Dedifferentiated amniotic fluid mesenchymal stem cell (primary cell): ENCODE results near the gene LYRM7.
"Not testable (repeated sequence)": the region's sequence is repeated elsewhere in the genome, so short reads cannot be mapped to it uniquely, and the experiment has no call there.

Source experiments
- DNase-seq: peaks from one replicate; pipeline ENCODE4 v3.0.0-alpha.2; 2016; ENCODE audit errors: extremely low spot score

The LYRM7 gene

DNA sequence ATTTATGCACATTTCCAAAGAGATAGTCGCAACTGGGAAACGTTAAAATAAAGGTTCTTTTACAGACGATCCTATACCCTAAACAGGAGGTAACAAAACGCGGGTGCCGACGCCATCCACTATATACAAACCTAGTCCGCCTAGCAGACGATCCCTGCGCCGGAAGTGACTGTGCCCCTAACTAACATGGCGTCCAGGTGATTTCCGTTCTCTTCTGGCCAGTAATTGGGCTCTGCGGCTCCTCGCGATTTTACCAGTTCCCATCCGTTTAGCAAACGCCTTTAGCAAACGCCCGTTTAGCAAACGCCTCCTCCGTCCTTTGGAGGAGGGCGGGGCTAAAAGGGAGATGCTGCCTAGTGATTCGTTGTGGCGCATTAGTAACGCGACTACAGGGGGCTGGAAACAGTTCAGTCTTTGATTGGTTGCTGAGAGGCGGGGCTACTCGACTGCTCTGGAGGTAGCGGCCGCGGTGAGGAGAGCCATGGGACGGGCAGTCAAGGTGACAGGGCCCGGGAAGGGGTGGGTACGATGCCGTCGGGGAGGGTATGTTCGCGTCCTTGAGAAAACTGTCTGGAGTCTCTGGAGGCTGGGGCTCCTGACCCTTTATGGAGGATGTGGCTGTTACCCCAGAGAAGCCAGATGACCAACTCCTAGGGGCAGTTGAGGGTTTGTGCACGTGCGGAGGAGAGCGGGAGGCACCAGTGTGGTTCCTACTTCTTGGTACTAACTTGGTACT lies at the start of gene LYRM7:
Gene LYRM7, plus strand, starts transcription at position 405 of the 736 bp plus-strand sequence. Its CDS starts 77 bp downstream, at position 482.
- peak; percentile 100 for DNase-seq

DNA sequence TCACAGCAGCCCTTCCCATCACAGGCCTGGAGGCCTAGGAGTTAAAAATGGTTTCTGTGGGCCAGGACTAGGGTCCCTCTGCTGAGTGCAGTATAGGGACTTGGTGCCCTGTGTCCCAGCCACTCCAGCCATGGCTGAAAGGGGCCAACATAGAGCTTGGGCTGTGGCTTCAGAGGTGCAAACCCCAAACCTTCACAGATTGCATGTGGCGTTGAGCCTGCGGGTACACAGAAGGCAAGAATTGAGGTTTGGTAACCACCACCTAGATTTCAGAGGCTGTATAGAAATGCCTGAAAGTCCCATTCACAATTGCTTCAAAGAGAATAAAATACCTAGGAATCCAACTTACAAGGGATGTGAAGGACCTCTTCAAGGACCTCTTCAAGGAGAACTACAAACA lies 43.5 kb upstream of the LYRM7 start:
- not testable (repeated sequence) for DNase-seq

DNA sequence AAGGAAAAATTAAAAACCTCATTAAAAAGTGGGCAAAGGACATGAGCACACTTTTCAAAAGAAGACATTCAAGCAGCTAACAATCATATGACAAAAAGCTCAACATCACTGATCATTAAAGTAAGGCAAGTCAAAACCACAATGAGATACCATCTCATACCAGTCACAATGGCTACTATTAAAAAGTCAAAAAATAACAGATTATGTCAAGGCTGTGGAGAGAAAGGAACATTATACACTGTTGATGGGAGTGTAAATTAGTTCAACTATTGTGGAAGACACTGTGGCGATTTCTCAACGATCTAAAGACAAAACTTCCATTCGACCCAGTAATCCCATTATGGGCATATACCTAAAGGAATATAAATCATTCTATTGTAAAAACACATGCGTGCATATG lies 41.4 kb upstream of the LYRM7 start:
- DNase-seq: no peak

DNA sequence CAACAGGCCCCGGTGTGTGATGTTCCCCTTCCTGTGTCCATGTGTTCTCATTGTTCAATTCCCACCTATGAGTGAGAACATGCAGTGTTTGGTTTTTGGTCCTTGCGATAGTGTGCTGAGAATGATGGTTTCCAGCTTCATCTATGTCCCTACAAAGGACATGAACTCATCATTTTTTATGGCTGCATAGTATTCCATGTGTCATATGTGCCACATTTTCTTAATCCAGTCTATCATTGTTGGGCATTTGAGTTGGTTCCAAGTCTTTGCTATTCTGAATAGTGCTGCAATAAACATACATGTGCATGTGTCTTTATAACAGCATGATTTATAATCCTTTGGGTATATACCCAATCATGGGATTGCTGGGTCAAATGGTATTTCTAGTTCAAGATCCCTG lies 37.7 kb upstream of the LYRM7 start:
- not testable (repeated sequence) for DNase-seq

DNA sequence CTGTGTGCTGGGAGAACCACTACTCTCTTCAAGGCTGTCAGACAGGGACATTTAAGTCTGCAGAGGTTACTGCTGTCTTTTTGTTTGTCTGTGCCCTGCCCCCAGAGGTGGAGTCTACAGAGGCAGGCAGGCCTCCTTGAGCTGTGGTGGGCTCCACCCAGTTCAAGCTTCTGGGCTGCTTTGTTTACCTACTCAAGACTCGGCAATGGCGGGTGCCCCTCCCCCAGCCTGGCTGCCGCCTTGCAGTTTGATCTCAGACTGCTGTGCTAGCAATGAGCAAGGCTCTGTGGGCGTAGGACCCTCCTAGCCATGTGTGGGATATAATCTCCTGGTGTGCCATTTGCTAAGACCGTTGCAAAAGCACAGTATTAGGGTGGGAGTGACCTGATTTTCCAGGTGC lies 32.3 kb upstream of the LYRM7 start:
- DNase-seq: not testable (repeated sequence)

DNA sequence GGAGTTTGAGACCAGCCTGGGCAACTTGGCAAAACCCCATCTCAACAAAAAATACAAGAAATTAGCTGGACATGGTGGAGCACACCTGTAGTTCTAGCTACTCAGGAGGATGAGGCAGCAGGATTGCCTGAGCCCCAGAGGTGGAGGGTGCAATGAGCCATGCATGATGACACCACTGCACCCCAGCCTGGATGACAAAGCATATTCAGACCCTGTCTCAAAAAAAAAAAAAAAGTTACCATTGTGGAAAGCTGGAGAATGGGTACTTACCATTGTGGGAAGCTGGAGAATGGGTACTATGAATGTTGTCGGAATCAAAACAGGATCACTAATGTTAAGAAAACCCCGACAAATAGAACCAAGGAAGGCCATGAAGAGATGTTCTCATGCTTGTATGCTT lies 31.4 kb upstream of the LYRM7 start:
- no peak for DNase-seq

DNA sequence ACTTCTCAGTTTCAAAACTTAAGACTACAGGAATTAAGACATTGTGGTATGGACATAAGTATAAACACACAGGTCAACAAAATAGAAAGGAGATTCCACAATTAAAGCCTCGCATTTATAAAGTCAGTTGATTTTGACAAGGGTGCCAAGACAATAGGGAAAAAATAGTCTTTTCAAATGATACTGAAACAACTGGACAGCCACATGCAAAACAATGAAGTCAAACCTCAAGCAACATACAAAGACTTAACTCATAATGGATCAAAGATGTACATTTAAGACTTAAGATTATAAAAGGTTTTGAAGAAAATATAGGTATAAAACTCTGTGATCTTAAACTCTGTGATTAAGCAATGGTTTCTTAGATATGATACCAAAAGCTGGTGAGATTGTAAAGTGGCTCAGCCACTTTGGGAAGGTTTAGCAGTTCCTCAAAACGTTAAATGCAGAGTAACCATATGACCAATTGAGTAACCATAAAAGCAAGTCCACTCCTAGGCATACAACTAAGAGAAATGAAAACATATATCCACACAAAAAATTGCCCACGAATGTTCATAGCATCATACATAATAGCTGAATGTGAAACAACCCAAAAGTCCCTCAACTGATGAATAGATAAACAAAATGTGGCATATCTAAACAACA lies 27.6 kb upstream of the LYRM7 start:
- DNase-seq: no peak

DNA sequence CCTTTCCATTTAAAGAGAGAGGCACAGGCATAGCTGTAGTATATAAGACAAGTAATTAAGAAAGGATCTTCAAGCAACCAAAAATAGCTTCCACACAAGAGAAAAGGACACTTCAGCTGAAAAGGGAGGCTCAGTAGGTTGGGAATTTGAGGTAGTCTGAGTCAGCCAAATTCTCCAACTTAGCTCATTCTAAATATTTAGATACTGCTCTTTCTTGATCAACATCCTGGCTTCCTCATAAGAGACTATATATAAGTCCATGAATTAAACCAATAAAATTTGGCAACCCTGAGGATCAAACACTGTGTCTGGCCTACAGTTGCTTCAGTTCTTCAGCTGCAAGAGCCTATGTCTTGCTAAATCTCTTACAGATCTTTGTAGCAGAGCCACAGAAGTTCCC lies 23.5 kb upstream of the LYRM7 start:
- no peak for DNase-seq

DNA sequence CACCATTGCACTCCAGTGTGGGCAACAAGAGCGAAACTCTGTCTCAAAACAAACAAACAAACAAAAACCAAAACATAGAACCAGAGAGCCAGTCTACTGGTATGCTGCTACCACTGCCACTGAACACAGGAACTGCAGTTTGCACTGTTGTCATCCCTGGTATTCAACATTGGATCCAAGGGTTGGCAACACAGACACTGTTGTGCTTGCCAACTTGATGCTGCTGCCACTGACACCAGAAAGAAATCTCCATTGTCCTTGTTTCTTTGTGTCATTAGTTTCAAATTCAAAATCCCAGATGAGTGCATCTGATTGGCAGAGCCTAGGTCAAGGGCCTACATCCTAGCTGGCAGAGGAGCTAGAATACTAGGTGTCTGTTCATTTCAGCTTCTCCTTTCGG lies 21.9 kb upstream of the LYRM7 start:
- DNase-seq: no peak

DNA sequence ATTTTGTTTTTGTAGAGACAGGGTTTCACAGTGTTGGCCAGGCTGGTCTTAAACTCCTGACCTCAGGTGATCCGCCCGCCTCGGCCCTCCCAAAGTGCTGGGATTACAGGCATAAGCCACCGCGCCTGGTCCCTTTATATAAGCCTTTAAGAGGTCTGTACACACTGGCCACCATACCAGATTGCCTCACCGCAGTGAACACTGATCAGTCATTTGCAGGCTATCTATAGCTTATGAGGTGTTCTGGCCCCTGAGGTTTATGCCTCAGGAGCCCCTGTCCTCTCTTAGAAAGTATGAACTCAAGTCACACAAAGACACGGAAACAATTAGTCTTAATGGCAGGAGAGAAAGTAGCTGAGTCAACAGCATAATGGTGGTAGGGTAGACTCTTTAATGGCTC lies 20.3 kb upstream of the LYRM7 start:
- DNase-seq: no peak

DNA sequence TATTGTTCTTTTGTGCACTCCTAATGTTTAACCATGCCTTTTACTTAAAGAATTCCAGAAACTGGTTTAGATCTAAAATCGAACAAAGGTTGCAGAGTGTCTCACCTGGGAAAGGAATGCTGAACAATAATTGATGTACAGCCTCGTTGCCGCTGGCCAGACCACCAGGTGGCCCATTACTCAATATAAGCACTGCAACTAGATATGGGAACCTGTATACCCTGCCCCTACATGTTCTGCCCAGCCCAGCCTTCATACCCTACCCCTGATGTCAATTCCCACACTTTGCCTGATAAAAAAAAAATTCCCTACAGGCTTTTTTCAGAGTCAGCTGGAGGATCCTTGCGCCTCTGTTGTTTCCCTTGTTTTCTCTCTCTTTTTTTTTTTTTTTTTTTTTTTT lies 19.5 kb upstream of the LYRM7 start:
- DNase-seq: no peak

DNA sequence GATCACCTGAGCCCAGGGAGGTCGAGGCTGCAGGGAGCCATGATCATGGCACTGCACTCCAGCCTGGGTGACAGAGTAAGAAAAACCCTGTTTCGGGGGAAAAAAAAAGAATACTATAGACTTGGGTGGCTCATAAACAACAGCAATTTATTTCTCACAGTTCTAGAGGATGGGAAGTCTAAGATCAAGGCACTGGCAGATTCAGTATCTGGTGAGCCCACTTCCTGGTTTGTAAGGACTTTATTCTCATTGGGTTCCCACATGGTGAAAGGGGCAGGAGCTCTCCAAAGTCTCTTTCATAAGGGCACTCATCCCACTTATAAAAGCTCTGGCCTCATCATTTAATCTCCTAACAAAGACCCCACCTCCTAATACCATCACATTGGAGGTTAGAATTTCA lies 14.4 kb upstream of the LYRM7 start:
- DNase-seq: no peak

DNA sequence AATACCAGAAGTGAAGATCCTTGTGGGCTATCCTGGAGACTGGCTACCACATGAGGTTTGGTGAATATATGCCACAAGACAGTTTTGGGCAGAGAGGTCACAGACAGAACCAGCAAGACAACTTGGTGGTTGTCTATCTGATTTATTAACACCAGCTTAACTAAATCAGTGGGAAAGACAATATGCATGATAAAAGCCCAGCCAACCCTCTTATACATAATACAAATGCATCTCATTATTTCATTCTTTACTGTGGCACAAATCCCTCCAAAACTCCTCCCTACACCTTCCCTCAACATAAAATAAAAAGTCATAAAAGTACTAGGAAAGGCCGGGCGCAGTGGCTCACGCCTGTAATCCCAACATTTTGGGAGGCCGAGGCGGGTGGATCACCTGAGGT lies 13.8 kb upstream of the LYRM7 start:
- no peak for DNase-seq

DNA sequence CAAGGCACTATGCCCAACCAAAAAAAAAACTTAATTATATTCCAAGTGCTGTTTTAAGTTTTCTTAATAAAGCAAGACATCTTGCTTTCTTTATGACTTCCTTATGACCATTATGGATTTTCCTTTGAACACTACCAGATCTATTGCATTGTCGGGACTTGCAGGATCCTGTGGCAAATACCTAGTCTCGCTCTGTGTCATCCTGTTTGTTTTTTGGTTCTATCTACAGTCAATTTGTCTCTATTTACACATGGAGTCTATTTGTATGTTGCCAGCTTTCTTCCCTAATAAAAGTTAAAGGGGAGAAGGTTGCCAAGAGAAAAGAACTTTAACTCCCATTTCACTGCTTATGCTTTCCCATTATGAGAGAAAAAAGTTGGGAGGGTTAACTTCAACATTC lies 10.6 kb upstream of the LYRM7 start:
- DNase-seq: no peak

DNA sequence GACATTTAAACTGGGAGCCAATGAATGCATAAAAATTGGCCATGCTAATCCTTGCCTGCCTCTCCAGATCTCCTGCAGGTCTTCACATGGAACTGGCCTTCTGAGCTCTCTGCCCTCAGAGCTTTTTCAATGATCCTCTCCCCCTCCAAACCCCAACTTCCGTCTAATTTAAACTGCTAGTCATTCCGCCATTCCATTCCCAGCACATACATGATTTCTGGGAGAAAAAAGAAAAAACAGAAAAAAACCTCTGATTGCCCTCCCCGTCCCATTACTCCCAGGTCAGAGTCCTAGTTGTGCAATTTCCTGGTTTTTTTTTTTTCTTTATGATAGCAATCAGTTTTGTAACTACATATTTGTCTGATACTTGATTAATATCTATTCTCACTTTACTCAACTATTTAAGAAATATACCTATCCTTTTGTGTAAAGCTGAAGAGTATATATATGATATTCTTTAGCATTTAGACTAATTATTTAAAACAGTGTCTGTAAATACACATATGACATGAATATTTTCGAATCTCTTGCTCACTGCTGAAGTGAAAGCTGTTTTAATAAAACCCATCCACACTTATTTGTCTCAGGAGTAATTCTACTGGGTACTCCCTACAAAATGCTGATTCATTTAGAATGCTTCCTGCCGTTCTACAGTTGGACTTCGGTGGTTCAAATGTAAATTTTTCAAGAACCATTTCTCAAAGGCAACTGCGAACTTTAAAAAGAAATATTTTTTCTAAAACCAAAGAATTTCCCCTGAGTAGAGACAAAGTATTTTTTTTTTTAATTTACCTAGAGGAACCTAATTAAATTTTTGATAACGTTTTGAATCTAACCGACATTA lies 7.2 kb upstream of the LYRM7 start:
- no peak for DNase-seq

DNA sequence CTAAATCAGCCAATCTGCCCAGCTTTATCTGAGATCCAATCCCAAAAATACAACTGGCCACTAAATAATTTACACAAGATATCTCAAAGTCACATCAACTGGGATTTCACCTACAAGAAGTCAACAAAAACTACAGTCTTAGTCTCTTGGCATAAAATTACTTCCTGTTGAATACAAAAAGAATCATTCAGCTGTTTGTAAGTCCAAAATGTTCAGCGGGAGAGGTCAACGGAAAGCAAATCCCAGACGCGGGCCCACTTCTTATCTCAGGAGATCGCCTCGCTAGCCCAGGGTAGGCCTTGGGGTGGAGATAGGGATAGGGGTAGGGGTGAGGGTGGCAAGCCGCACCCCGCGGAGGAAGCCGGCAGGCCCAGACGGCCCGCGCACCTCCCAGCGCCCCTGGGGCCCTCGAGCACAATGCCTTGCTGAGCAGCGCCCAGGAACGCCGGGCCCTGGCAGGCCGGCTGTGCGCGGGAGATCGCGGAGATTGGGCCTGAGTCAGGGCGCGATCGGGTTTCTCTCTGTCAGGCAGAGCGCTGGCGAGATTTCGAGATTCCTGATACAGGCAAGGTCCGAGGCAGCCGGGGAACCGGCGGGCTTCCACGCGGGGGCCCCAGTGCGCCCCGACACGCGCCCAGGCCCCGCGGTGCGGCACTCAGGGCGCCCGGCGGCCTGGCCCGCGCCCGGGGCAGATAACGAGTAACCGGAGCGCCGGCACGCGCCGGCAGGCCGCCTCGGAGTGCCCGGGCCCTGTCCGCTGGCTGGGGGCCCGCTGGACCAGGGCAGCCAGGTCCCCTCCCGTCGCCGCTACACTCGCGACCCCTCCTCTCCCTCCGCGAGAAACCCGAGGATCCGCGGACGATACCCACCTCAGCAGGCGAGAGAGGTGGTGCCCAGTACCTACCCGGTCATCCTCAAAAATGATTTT lies 6.3 kb upstream of the LYRM7 start:
- DNase-seq: peak; percentile 75

DNA sequence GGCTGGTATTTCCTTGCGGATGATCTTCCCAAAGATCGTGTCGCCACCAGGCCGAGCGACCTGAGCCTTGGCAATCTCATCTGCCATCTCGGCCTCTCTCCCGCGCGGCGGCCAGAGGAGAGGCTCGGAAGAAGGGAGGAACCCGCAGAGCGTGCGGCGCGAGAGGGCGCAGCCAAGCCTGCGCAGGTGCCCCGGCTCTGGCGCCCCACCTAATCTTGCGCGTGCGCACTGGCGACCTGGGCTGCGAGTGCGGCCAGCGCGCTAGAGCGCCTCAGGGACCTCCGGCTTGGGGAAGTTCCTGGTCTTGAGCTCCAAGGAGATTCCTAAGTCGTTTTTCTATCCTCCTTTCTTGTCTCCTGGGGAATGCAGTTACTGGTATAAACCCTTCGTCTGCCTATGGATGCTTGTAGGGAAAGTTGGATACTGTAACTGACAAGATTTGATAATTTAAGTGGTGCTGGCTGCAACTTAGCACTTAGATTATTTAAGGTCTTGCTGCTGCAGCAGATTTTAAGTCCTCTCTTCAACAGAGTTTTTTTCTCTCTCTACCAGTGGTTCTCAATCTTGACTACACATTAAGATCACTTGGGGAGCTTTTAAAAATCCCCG lies 5.5 kb upstream of the LYRM7 start, which contains the start of gene HINT1:
Gene HINT1, minus strand, starts transcription at position 138 of the 609 bp plus-strand sequence. Its CDS starts 51 bp downstream, at position 87.
- DNase-seq: peak; percentile 67

DNA sequence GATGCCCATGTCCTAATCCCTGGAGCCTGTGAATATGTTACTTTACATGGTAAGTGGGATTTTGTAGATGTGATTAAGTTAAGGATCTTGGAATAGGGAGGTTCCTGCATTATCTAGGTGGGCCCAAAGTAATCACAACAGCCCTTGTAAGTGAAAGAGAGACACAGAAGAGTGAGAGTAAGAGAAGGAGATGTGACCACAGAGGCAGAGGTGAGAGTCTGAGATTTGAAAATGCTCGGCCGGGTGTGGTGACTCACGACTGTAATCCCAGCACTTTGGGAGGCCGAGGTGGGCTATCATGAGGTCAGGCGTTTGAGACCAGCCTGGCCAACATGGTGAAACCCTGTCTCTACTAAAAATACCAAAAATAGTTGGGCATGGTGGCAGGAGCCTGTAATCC lies 3.1 kb upstream of the LYRM7 start:
- no peak for DNase-seq

DNA sequence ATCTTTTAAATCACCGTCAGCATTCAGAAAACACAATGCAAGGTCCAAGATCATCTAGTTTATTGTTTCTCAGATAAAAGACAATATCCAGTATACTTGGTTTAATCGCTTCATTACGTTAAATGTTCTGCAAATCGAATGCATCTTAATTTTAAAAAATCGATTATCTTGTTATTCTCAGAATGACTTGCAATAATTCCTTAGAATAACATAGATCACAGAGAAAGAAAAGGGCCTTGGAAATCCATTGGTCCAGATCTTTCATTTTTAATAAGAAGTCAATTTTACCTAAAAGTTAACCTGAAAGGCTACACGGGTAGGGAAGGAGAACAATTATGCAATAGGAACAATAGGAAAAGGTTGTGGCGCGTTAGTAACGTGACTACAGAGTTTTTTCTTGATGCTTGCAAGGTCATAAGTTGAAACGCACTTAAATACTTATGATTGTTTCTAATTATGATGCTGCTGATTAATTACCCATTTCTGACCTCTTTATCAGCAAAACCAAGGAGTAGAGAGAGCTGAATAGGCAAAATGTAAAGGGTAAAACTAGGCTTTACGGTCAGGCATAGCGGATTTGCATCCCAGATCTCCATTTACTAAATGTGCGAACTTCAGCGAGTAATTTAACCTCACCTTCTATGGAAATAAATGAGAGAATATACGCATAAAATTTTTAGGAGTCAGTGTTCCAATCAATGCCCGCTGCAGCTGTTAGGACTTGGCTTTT lies 769 bp upstream of the LYRM7 start:
- DNase-seq: no peak

DNA sequence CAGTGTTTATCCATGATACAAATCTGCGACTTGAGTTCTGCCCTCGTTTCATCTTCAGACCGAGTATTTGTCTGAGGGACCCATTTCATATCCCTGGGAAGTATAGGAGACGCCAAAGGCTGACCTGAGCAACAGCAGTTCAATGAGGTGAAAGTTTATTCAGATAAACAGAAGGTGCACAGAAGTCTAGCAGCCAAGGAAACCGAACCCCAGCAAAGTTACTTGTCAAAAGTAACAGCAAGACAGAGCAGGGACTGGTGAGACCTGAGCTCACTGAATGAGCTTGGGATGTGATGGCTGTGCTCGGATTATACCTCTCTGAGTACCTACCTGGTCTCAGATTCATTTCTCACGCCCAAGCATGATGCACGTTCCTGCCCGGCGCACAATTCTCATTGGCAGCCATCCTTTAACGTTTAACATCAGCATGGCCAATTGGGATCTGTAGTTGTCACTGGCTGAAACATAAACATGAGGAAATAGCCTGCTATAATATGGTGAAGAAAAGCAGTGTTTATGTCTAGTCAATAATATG lies 599 bp downstream of the LYRM7 start:
- no peak for DNase-seq
